Fibroblast of skin of right quadriceps (primary cell): ENCODE data around the gene SPRN.
A peak's percentile ranks its signal among the peaks of the same experiment; 100 is the strongest.
"Not testable (repeated sequence)": the region's sequence is repeated elsewhere in the genome, so short reads cannot be mapped to it uniquely, and the experiment has no call there.

Experiments used
- DNase-seq: peaks from one replicate; pipeline ENCODE4 v3.0.0-alpha.2; 2013

Gene SPRN

GRCh38 chr10:133439517-133440461, 15.4 kb upstream of the SPRN start:
- no peak for DNase-seq

GRCh38 chr10:133438711-133439273, 14.4 kb upstream of the SPRN start:
- no peak for DNase-seq

GRCh38 chr10:133432789-133433188, 8.4 kb upstream of the SPRN start:
- DNase-seq, result not testable (repeated sequence)

GRCh38 chr10:133431888-133432613, 7.6 kb upstream of the SPRN start:
- DNase-seq, result not testable (repeated sequence)

- DNase-seq, result not testable (repeated sequence)
Observed at GRCh38 chr10:133429571-133429970, 5.1 kb upstream of the SPRN start.

GRCh38 chr10:133424102-133424501, 323 bp downstream of the SPRN start:
- DNase-seq, result not testable (repeated sequence)

- DNase-seq, result no peak
Observed at GRCh38 chr10:133422807-133423771, 1.3 kb downstream of the SPRN start.

- DNase-seq, result no peak
Observed at GRCh38 chr10:133422223-133422806, 2.1 kb downstream of the SPRN start.

GRCh38 chr10:133421336-133422222, 2.8 kb downstream of the SPRN start:
- no peak for DNase-seq

GRCh38 chr10:133420579-133420978, 3.8 kb downstream of the SPRN start:
- no peak for DNase-seq

GRCh38 chr10:133420028-133420427, 4.4 kb downstream of the SPRN start:
- DNase-seq, result no peak

- DNase-seq, result no peak
Observed at GRCh38 chr10:133419211-133419950, 5.0 kb downstream of the SPRN start.

GRCh38 chr10:133418289-133418993, 6.0 kb downstream of the SPRN start:
- no peak for DNase-seq

- no peak for DNase-seq
Observed at GRCh38 chr10:133415752-133416151, 8.7 kb downstream of the SPRN start.

- DNase-seq, result not testable (repeated sequence)
Observed at GRCh38 chr10:133414401-133414800, 10.0 kb downstream of the SPRN start.

GRCh38 chr10:133412381-133412711, 12.1 kb downstream of the SPRN start:
- DNase-seq, result no peak

GRCh38 chr10:133411523-133412380, 12.7 kb downstream of the SPRN start:
- DNase-seq, result no peak

GRCh38 chr10:133405844-133406527, 18.4 kb downstream of the SPRN start:
- peak; percentile 54 for DNase-seq
